Duodenal mucosa (tissue), 2 donors: ENCODE measurements around the gene EEF2.
"Not testable (repeated sequence)": the region's sequence is repeated elsewhere in the genome, so short reads cannot be mapped to it uniquely, and the experiment has no call there.

Experiments used
- H3K27ac ChIP-seq: one replicate; pipeline ENCODE4 v1.7.0; 2013; ENCODE audit warnings: low read depth, low read length
- H3K27me3 ChIP-seq, 2 donors: one replicate each; pipeline ENCODE4 v1.7.0; 2013; ENCODE audit warnings: low read length in 2 of 2, control low read depth in 1 of 2; ENCODE audit not compliant: insufficient read depth in 2 of 2, control insufficient read depth in 1 of 2
- H3K36me3 ChIP-seq, 2 donors: one replicate each; pipeline ENCODE4 v1.7.0; 2013; ENCODE audit warnings: low read length in 2 of 2, control low read depth in 1 of 2; ENCODE audit not compliant: insufficient read depth in 2 of 2, control insufficient read depth in 1 of 2
- H3K4me1 ChIP-seq, 2 donors: one replicate each; pipeline ENCODE4 v1.7.0; 2013; ENCODE audit warnings: low read length in 2 of 2, control low read depth in 1 of 2; ENCODE audit not compliant: insufficient read depth in 2 of 2, control insufficient read depth in 1 of 2
- H3K4me3 ChIP-seq, 2 donors: one replicate each; pipeline ENCODE4 v1.7.0; 2013; ENCODE audit warnings: low read length in 2 of 2, low read depth in 1 of 2
- H3K9ac ChIP-seq, 2 donors: one replicate each; pipeline ENCODE4 v1.7.0; 2013; ENCODE audit warnings: low read length in 2 of 2, low read depth in 1 of 2
- H3K9me3 ChIP-seq, 2 donors: one replicate each; pipeline ENCODE4 v1.7.0; 2013; ENCODE audit warnings: low read length in 2 of 2, control low read depth in 1 of 2; ENCODE audit not compliant: control insufficient read depth in 1 of 2

EEF2 gene

DNA sequence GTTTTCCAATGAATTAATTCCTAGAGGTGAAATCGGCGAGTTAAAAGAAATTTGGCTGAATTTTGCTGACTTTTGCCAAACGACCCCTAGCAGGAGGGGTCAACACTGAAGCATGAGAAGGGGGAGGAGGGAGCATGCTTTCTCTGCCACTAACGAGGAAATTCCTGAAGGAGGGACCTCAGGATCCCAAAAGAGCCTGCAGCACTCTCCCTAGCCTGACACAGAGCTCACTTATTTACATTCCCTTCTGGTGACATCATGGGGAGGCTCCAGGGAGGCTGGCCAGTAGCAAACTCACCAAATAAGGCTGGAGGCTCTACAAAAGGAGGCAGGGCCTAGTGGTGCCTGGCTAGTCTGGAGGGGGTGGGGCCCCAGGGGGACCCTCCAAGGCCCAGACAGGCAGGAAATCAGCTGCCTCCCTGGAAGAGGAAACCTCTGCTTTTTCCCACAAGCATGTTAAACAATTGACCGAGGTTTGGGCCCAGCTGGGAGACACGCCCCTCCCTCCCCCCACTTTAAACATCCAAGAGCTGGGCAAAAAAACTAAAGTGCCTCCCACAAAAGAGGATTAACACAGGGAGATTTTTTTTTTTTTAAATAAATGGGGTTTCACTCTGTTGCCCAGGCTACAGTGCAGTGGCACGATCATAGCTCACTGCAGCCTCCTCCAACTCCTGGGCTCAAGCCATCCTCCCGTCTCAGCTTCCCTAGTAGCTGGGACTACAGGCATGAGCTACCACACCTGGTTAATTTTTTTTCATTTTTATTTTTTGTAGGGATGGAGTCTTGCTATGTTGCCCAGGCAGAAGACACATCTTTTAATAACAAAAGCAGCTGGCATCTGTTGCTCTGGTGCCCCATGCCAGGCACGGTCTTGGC, 16.5 kb downstream of the EEF2 start:
- H3K4me3 ChIP-seq: peak overlapping the region; percentile 75 to 80
- H3K27me3 ChIP-seq: no peaks in the 10 kb centered on the region
- H3K36me3 ChIP-seq: peaks cover 10 to 16% of the 10 kb centered on the region in 2 donors
- H3K4me1 ChIP-seq: peaks cover 38 to 48% of the 10 kb centered on the region in 2 donors
- H3K9ac ChIP-seq: peak overlapping the region; percentile 23 to 87
- peak overlapping the region; percentile 49 for H3K27ac ChIP-seq
- no peaks in the 10 kb centered on the region for H3K9me3 ChIP-seq

DNA sequence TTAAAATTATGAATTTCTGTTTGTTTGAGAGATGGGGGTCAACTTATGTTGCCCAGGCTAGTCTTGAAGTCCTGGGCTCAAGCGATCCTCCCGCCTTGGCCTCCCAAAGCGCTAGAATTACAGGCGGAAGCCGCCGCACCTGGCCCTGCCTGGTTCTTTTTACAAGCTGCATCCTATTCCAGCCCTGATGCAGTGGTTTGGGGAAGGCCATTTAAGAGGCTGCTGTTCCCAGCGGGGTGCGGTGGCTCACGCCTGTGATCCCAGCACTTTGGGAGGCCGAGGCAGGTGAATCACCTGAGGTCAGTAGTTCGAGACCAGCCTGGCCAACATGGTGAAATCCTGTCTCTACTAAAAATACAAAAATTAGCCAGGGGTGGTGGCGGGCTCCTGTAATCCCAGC, 17.3 kb downstream of the EEF2 start:
- Histone ChIP-seq H3K36me3 (peaks cover 18 to 24% of the 10 kb centered on the region in 2 donors), H3K4me1 (peaks cover 38 to 48% of the 10 kb centered on the region in 2 donors), H3K27ac (peak overlapping the region; percentile 49)
- not testable (repeated sequence) for H3K9ac ChIP-seq, H3K9me3 ChIP-seq, H3K27me3 ChIP-seq, H3K4me3 ChIP-seq

DNA sequence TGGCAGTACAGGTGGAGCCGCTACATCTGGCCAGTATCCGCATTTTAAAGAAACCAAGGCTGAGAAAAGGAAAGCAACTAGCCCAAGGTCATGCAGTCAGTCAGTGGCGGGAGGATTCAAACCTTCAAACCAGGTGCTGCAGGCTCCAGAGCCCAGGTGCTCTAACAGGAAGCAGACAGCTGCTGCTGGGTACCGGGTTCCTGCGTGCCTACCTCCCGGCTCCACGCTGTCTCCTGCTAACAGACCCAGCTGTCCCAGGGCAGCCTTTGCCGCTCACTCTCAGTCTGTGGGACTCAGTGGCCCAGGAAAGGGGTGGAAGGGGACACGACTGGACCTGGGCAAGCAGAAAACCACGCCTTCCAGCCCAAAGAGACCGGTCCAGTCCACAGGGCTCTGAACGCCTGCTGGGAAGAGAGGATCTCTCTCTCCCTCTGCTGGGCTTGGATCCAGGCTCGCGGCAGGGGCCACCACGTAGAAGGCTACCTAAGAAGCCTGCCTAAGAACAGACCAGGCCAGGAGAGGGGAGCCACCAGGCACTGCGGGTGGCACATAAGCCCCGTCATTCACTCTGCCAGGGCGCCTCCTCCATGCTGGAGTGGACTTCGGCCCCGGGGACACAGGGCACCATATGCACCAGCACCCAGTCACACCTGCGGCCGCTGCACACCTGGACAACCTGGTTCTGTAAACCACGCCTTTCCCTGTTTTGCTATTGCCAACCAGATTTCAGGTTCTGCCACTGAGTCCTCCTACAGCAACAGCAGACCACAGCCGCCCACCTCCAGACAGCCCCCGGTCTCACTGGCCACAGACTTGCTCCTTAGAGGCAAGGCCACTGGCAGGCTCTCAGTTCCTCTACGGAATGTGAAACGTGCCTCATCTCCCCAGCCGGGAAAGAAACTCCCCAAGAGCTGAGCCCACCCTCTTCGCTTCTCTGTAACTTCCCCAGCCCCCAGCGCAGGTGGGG, 18.9 kb downstream of the EEF2 start:
- Histone ChIP-seq H3K9ac (peak overlapping the region in 1 of 2 donors; percentile 44), H3K4me1 (peaks cover 36 to 46% of the 10 kb centered on the region in 2 donors), H3K9me3 (no peaks in the 10 kb centered on the region), H3K36me3 (peaks cover 21 to 39% of the 10 kb centered on the region in 2 donors), H3K4me3 (peak overlapping the region; percentile 40 to 42), H3K27ac (peak overlapping the region; percentile 67), H3K27me3 (no peaks in the 10 kb centered on the region)

- H3K9ac ChIP-seq: no peak overlapping the region
- no peaks in the 10 kb centered on the region for H3K9me3 ChIP-seq
- H3K27ac ChIP-seq: no peak overlapping the region
- H3K27me3 ChIP-seq: no peaks in the 10 kb centered on the region
- peaks cover 29 to 36% of the 10 kb centered on the region in 2 donors for H3K4me1 ChIP-seq
- peaks cover 24 to 54% of the 10 kb centered on the region in 2 donors for H3K36me3 ChIP-seq
- no peak overlapping the region for H3K4me3 ChIP-seq
These were observed 20.7 kb downstream of the EEF2 start for GRCh38 chr19:3964256-3965194.

- Histone ChIP-seq H3K4me3 (no peak overlapping the region), H3K9ac (no peak overlapping the region), H3K9me3 (no peaks in the 10 kb centered on the region), H3K4me1 (peaks cover 20 to 28% of the 10 kb centered on the region in 2 donors), H3K27ac (no peak overlapping the region), H3K27me3 (no peaks in the 10 kb centered on the region), H3K36me3 (peaks cover 23 to 62% of the 10 kb centered on the region in 2 donors)
These were observed 21.6 kb downstream of the EEF2 start for GRCh38 chr19:3963458-3964255.

DNA sequence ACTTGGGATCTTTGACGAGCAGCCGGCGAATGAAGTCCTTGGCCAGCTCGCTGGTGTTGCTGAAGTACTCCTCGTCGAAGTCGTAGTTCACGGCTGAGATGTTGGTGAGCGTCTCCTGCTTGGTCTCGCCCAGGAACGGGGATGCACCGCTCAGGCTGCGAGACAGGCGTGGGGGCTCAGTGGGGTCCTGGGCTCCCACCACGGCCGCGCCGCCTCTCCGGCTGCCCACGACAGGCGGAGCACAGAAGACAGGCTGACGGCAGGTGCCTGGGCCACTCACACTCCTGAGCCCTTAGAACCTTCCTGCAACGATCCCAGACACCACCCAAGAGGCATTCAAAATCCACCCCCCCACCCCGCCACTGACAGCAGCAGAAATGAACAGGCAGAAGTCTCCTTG, 24.3 kb downstream of the EEF2 start:
- Histone ChIP-seq H3K4me3 (no peak overlapping the region), H3K4me1 (peaks cover 4 to 6% of the 10 kb centered on the region in 2 donors), H3K27ac (no peak overlapping the region), H3K27me3 (no peaks in the 10 kb centered on the region), H3K9ac (no peak overlapping the region), H3K36me3 (peaks cover 19 to 72% of the 10 kb centered on the region in 2 donors), H3K9me3 (no peaks in the 10 kb centered on the region)

GRCh38 chr19:3959766-3960131, 25.5 kb downstream of the EEF2 start:
- Histone ChIP-seq H3K36me3 (peaks cover 19 to 71% of the 10 kb centered on the region in 2 donors), H3K27me3 (no peaks in the 10 kb centered on the region), H3K9me3 (no peaks in the 10 kb centered on the region), H3K27ac (no peak overlapping the region), H3K4me3 (no peak overlapping the region), H3K9ac (no peak overlapping the region), H3K4me1 (no peaks in the 10 kb centered on the region)

DNA sequence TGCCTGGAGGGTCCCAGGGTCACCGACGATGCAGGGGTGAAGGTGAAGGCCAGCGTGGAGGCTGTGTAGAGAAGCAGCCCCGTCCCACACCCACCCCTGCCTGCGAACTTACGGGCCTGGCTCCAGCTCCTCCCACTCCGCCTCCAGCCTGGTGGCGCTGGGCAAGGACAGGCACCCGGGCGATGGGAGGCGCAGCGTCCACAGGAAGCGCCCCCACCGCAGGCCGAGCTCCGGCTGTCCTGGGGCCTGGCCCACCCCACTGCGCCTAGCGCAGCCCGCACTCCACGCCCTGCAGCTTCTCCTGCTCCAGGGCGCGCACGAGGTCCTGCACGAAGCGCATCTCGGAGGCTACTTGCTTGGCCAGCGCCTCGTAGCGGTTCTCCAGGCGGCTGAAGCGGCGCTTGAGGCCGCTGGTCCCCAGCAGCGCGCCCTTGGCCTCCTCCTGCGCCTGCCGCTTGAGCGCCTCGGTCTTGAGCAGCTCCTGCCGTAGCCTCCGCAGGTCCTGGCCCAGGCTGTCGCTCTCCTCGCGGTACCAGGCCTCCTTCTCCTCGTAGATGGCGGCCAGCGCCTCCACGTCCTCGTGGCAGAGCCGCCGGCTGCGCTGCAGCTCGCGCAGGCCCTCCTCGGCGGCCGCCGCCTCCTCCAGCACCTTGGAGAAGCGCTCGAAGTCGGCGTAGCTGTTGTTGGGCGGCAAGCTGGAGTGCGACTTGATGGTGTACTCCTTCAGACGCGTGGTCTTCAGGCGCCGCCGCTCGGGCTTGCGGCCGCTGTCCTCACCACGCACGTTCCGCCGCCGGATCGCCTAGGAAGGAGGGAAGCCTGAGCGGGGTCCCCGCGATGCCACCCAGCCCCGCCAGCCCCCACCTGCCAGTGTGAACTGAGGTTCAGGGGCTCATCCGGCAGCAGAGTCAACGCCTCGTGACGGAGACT, 26.2 kb downstream of the EEF2 start:
- Histone ChIP-seq H3K27me3 (no peaks in the 10 kb centered on the region), H3K27ac (no peak overlapping the region), H3K9ac (no peak overlapping the region), H3K9me3 (no peaks in the 10 kb centered on the region), H3K4me3 (no peak overlapping the region), H3K4me1 (no peaks in the 10 kb centered on the region), H3K36me3 (peaks cover 19 to 67% of the 10 kb centered on the region in 2 donors)
